H1 (cell line): ENCODE results near the gene NINJ2. TPM values are rescaled to one million over a fixed set of nuclear protein-coding genes. Genes with fewer than 3 reads are reported as not detected.

ENCODE experiments used
- CTCF ChIA-PET: fragments of 300-600 bp; sonication (Branson Sonifier 250); formaldehyde crosslinking; loops from one replicate; lab custom pipeline; 2021; ENCODE audit not compliant: partially characterized antibody; lab: Charles Lee
- POLR2A ChIA-PET: fragments of 300-600 bp; sonication (Branson Sonifier 250); formaldehyde crosslinking; loops from one replicate; lab custom pipeline; 2021; ENCODE audit warnings: inconsistent platforms; ENCODE audit not compliant: partially characterized antibody; lab: Charles Lee
- DNase-seq, 2 experiments: peaks; one replicate each; pipeline versions ENCODE4 v3.0.0 to v3.0.0-alpha.2; 2010 to 2022; ENCODE audit warnings: low spot score in 2 of 2, low read depth in 1 of 2, mixed read lengths in 1 of 2
- FAIRE-seq: peaks from 2 replicates; lab custom pipeline; 2011; peaks lifted over from hg19 to GRCh38; lab: Jason Lieb, UNC
- H2AFZ ChIP-seq: 2 replicates; pipeline ENCODE4 v1.8.1; 2012; ENCODE audit warnings: low read length, inconsistent platforms
- H2AK5ac ChIP-seq: 2 replicates; pipeline ENCODE4 v1.6.1; 2013; ENCODE audit warnings: low read depth, low read length
- H2BK120ac ChIP-seq: replicated peaks from 2 replicates; pipeline ENCODE3; 2013; ENCODE audit warnings: low read depth, low read length, inconsistent platforms
- H2BK12ac ChIP-seq: 2 replicates; pipeline ENCODE4 v1.6.1; 2013; ENCODE audit warnings: low read depth, low read length
- H2BK15ac ChIP-seq: 2 replicates; pipeline ENCODE4 v1.6.1; 2013; ENCODE audit warnings: low read length
- H2BK20ac ChIP-seq: 2 replicates; pipeline ENCODE4 v1.6.1; 2013; ENCODE audit warnings: low read length
- H2BK5ac ChIP-seq: 2 replicates; pipeline ENCODE4 v1.6.1; 2013; ENCODE audit warnings: low read depth, low read length
- H3K14ac ChIP-seq: 2 replicates; pipeline ENCODE4 v1.6.1; 2013; ENCODE audit warnings: inconsistent platforms; ENCODE audit not compliant: insufficient read length
- H3K18ac ChIP-seq: 2 replicates; pipeline ENCODE4 v1.6.1; 2013; ENCODE audit warnings: low read length; ENCODE audit errors: extremely low read depth
- H3K23ac ChIP-seq: 2 replicates; pipeline ENCODE4 v1.6.1; 2013; ENCODE audit warnings: inconsistent platforms; ENCODE audit not compliant: insufficient read length
- H3K23me2 ChIP-seq: 2 replicates; pipeline ENCODE4 v1.6.1; 2013; ENCODE audit warnings: low read depth, low read length
- H3K27ac ChIP-seq: 2 replicates; pipeline ENCODE4 v1.6.1; 2011; ENCODE audit warnings: low read depth, low read length, inconsistent platforms
- H3K27me3 ChIP-seq, 4 experiments: replicated peaks in 1 of 4; 1 replicate in 1 of 4; 2 replicates in 3 of 4; pipeline versions ENCODE4 v1.6.1 to v1.8.1; 2011 to 2013; ENCODE audit warnings: low read length in 3 of 4, mild to moderate bottlenecking in 3 of 4, inconsistent platforms in 2 of 4, mixed read lengths in 2 of 4, moderate library complexity in 1 of 4; ENCODE audit not compliant: control insufficient read depth in 3 of 4, insufficient read depth in 3 of 4; ENCODE audit errors: extremely low read depth in 1 of 4
- H3K36me3 ChIP-seq, 4 experiments: 2 replicates each; pipeline versions ENCODE4 v1.6.1 to v1.8.1; 2011 to 2013; ENCODE audit warnings: mild to moderate bottlenecking in 4 of 4, low read length in 3 of 4, moderate library complexity in 2 of 4, control low read depth in 1 of 4, inconsistent platforms in 1 of 4; ENCODE audit not compliant: insufficient read depth in 4 of 4, control insufficient read depth in 2 of 4
- H3K4ac ChIP-seq: replicated peaks from 2 replicates; pipeline ENCODE3; 2013; ENCODE audit warnings: low read length, low read depth, mixed read lengths, inconsistent platforms; ENCODE audit not compliant: insufficient read length
- H3K4me1 ChIP-seq, 4 experiments: replicated peaks in 1 of 4; 1 replicate in 1 of 4; 2 replicates in 3 of 4; pipeline versions ENCODE4 v1.6.1 to v1.8.1; 2011 to 2013; ENCODE audit warnings: low read length in 3 of 4, inconsistent platforms in 2 of 4, mixed read lengths in 1 of 4; ENCODE audit not compliant: insufficient read depth in 4 of 4, control insufficient read depth in 3 of 4
- H3K4me2 ChIP-seq, 2 experiments: 2 replicates each; pipeline versions ENCODE4 v1.6.1 to v1.8.1; 2011 to 2013; ENCODE audit warnings: low read depth in 2 of 2, low read length in 2 of 2, control low read depth in 1 of 2, inconsistent platforms in 1 of 2, mild to moderate bottlenecking in 1 of 2; ENCODE audit not compliant: insufficient read depth in 1 of 2
- H3K4me3 ChIP-seq, 4 experiments: fragments of 200-600, 300-600 bp in 1 of 4; sonication (generic), shearing (Covaris generic), sonication (Bioruptor Twin) in 1 of 4; 2 replicates each; pipeline versions ENCODE4 v1.5.1 to v1.8.1; 2011 to 2016; ENCODE audit warnings: low read length in 4 of 4, low read depth in 3 of 4, control low read depth in 2 of 4, inconsistent platforms in 2 of 4, mild to moderate bottlenecking in 2 of 4, mixed read lengths in 1 of 4, moderate library complexity in 1 of 4; ENCODE audit not compliant: insufficient read depth in 2 of 4; ENCODE audit errors: extremely low read depth in 1 of 4
- H3K56ac ChIP-seq: replicated peaks from 2 replicates; pipeline ENCODE3; 2013; ENCODE audit warnings: low read depth, mild to moderate bottlenecking, mixed read lengths, low read length, inconsistent platforms; ENCODE audit not compliant: insufficient read length
- H3K79me1 ChIP-seq: 2 replicates; pipeline ENCODE4 v1.6.1; 2013; ENCODE audit warnings: low read depth, low read length, control low read depth
- H3K79me2 ChIP-seq, 2 experiments: 2 replicates each; pipeline versions ENCODE4 v1.6.1 to v1.8.1; 2012 to 2013; ENCODE audit warnings: low read length in 2 of 2, mild to moderate bottlenecking in 2 of 2, inconsistent platforms in 1 of 2; ENCODE audit not compliant: insufficient read depth in 2 of 2, control insufficient read depth in 1 of 2
- H3K9ac ChIP-seq, 4 experiments: replicated peaks in 1 of 4; 1 replicate in 1 of 4; 2 replicates in 3 of 4; pipeline versions ENCODE4 v1.6.1 to v1.8.1; 2011 to 2013; ENCODE audit warnings: low read depth in 3 of 4, low read length in 3 of 4, control low read depth in 2 of 4, mild to moderate bottlenecking in 2 of 4, moderate library complexity in 2 of 4, inconsistent platforms in 1 of 4; ENCODE audit errors: extremely low read depth in 1 of 4
- H3K9me3 ChIP-seq, 2 experiments: 2 replicates each; pipeline versions ENCODE4 v1.6.1 to v1.8.1; 2012 to 2013; ENCODE audit warnings: mild to moderate bottlenecking in 2 of 2, moderate library complexity in 2 of 2, control low read depth in 1 of 2, inconsistent platforms in 1 of 2, low read depth in 1 of 2, low read length in 1 of 2, mixed read lengths in 1 of 2; ENCODE audit not compliant: insufficient read depth in 2 of 2
- H4K20me1 ChIP-seq, 2 experiments: replicated peaks in 1 of 2; 2 replicates each; pipeline versions ENCODE3 to v1.8.1; 2011 to 2013; ENCODE audit warnings: inconsistent platforms in 2 of 2, low read length in 2 of 2, mild to moderate bottlenecking in 1 of 2; ENCODE audit not compliant: insufficient read depth in 2 of 2, control insufficient read depth in 1 of 2
- H4K5ac ChIP-seq: 2 replicates; pipeline ENCODE4 v1.6.1; 2013; ENCODE audit warnings: low read length, low read depth, mixed read lengths, inconsistent platforms; ENCODE audit not compliant: insufficient read length
- H4K8ac ChIP-seq: 2 replicates; pipeline ENCODE4 v1.8.0; 2013; ENCODE audit warnings: mild to moderate bottlenecking, moderate library complexity, low read length, inconsistent platforms; ENCODE audit not compliant: insufficient read depth; ENCODE audit errors: extremely low read depth
- H4K91ac ChIP-seq: replicated peaks from 2 replicates; pipeline ENCODE3; 2013; ENCODE audit warnings: low read length, mixed read lengths, inconsistent platforms; ENCODE audit not compliant: insufficient read length
- CBX8 ChIP-seq: fragments of 300-800, 300-1000 bp; sonication (generic); IDR thresholded peaks from 2 replicates; pipeline ENCODE4 v1.7.1; 2016; ENCODE audit warnings: low read depth, low read length, borderline replicate concordance
- NRF1 ChIP-seq: IDR thresholded peaks from 2 replicates; pipeline ENCODE4 v1.6.1; 2011; ENCODE audit warnings: mild to moderate bottlenecking, low read depth, low read length, improper control_type of control experiment
- PHF8 ChIP-seq: fragments of 200-600 bp; sonication (generic); conservative IDR thresholded peaks from 2 replicates; pipeline ENCODE4 v1.7.1; 2012; ENCODE audit warnings: low read depth, mild to moderate bottlenecking, inconsistent platforms, low read length, moderate library complexity
- POU5F1 ChIP-seq: IDR thresholded peaks from 2 replicates; pipeline ENCODE4 v1.6.1; 2011; ENCODE audit warnings: low read depth, mild to moderate bottlenecking, low read length, moderate library complexity
- RNF2 ChIP-seq: fragments of 200-900, 300-1000 bp; sonication (generic); IDR thresholded peaks from 2 replicates; pipeline ENCODE4 v1.7.1; 2016; ENCODE audit warnings: borderline replicate concordance, low read depth, mild to moderate bottlenecking, antibody characterized with exemption, low read length; ENCODE audit not compliant: poor library complexity, severe bottlenecking; ENCODE audit errors: missing control alignments
- WGBS, 2 experiments: shearing (Covaris generic) in 1 of 2; methylation state at CpG; one replicate each; pipeline versions ENCODE4 v1.1.6 to v1.1.7; 2013 to 2015; ENCODE audit warnings: low lambda C conversion rate in 2 of 2, mixed read lengths in 2 of 2, inconsistent platforms in 1 of 2, low coverage in 1 of 2, missing lambda C conversion rate in 1 of 2; ENCODE audit not compliant: insufficient replicate concordance in 2 of 2, insufficient coverage in 1 of 2, insufficient read length in 1 of 2; ENCODE audit errors: extremely low coverage in 1 of 2, missing lambda C conversion rate in 1 of 2; 5-methylcytosine and 5-hydroxymethylcytosine counted together
- polyA plus RNA-seq, 7 experiments: library from polyadenylated mRNA; depleted of rRNA in 3 of 7; stranded (reverse) in 5 of 7; unstranded in 2 of 7; fragments of >200 nt in 5 of 7; fragments of 200-250 nt in 2 of 7; gene quantifications; 1 replicate in 5 of 7; 2 replicates in 1 of 7; 4 replicates in 1 of 7; pipeline versions ENCODE4 v1.2.1 to v1.2.3, GENCODE V29; 2011 to 2013; ENCODE audit warnings: missing spikeins in 2 of 7, mixed read lengths in 2 of 7
- total RNA-seq: library from RNA; stranded (reverse); fragmentation: NEBNext Ultra II Directional; extraction: Animal tissue kit (Norgen Biotek cat#: 25700); gene quantifications from 2 replicates; pipeline ENCODE4 v1.2.1, GENCODE V29; 2021

The NINJ2 gene
- total and polyA plus RNA-seq, 2 of the 8 experiments (the other 6 are each of a cell fraction or from before 2014, with no cell fraction given): 1.4 TPM; not detected in 1

DNA sequence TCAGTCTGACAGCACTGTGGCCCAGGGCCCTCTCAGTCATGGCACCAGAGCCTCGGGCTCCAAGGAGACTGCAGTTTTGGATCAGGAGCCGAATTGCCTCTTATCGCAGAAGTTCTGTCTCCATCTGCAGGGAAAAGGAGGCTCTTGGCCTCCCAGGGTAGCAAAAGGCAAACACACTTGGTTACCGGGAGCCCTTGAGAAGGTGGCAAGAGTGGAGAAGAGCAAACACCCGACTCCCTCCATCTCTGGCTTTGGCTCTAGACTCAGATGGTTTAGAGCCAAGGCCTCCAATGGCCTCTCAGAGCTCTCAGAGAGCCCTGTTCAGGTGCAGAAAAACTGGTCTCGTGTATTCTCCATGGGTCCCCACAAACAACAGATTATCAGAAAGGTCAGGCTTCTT, 44.6 kb downstream of the NINJ2 start:
- Histone ChIP-seq H2AK5ac (no peak overlapping the region), H3K23me2 (no peaks in the 10 kb centered on the region), H3K23ac (no peak overlapping the region), H3K9ac (no peak overlapping the region), H3K9me3 (no peaks in the 10 kb centered on the region), H3K27ac (no peak overlapping the region), H3K14ac (no peak overlapping the region), H3K4me3 (no peak overlapping the region), H3K79me1 (no peaks in the 10 kb centered on the region), H4K5ac (no peak overlapping the region), H3K4ac (no peak overlapping the region), H2AFZ (no peak overlapping the region), H2BK12ac (no peak overlapping the region), H4K20me1 (no peaks in the 10 kb centered on the region), H3K56ac (no peak overlapping the region), H4K91ac (no peak overlapping the region), H3K18ac (no peak overlapping the region), H2BK20ac (no peak overlapping the region), H3K36me3 (no peaks in the 10 kb centered on the region), H3K79me2 (no peaks in the 10 kb centered on the region), H3K4me2 (no peak overlapping the region), H2BK120ac (no peak overlapping the region), H2BK5ac (no peak overlapping the region), H2BK15ac (no peak overlapping the region; the same call in 1 of the 2 replicates), H4K8ac (no peak overlapping the region; the same call in 1 of the 2 replicates), H3K27me3 (no peaks in the 10 kb centered on the region), H3K4me1 (peaks cover 4 to 7% (median 5%) of the 10 kb centered on the region in 4 experiments; a peak in 4 of 7 replicates)
- ChIA-PET POLR2A (interaction anchor here (1.5 kb wide), 1 partner anchor 24 kb away, joined by 3 read pairs; no protein-coding TSS in a partner anchor), CTCF (interaction anchor here (2.7 kb wide), 1 partner anchor 17 kb away, joined by 6 read pairs; no protein-coding TSS in a partner anchor)
- DNase-seq (no peak), FAIRE-seq (no peak)
- 93% methylated on average over 6 of the region's 6 CpGs; no CpG with 5 or more reads in 1 of the 2 experiments for WGBS, 2 experiments
- TF ChIP-seq POU5F1 (no peak), CBX8 (no peak), PHF8 (no peak), NRF1 (no peak), RNF2 (no peak)
